ENCODE data around the gene SETBP1.
A peak's percentile ranks its signal among the peaks of the same experiment; 100 is the strongest.

SETBP1 gene

GRCh38 chr18:44969214-44969795, 288.6 kb downstream of the SETBP1 start:
- no peak for DNase-seq (ENCODE audit: low read depth)

- DNase-seq (ENCODE audit: low read depth) = no peak
These were observed 292.6 kb downstream of the SETBP1 start for GRCh38 chr18:44973282-44973681.

- DNase-seq (ENCODE audit: low read depth) = no peak
These were observed 293.5 kb downstream of the SETBP1 start for GRCh38 chr18:44974174-44974573.

GRCh38 chr18:44977856-44978255, 297.2 kb downstream of the SETBP1 start:
- no peak for DNase-seq (ENCODE audit: low read depth)

GRCh38 chr18:44979748-44980147, 299.1 kb downstream of the SETBP1 start:
- DNase-seq (ENCODE audit: low read depth) = no peak

GRCh38 chr18:44981121-44981520, 300.4 kb downstream of the SETBP1 start:
- DNase-seq (ENCODE audit: low read depth) = no peak

- DNase-seq (ENCODE audit: low read depth) = no peak
These were observed 306.2 kb downstream of the SETBP1 start for GRCh38 chr18:44986933-44987332.

GRCh38 chr18:44987371-44987770, 306.7 kb downstream of the SETBP1 start:
- no peak for DNase-seq (ENCODE audit: low read depth)

GRCh38 chr18:44988821-44989587, 308.3 kb downstream of the SETBP1 start:
- DNase-seq (ENCODE audit: low read depth) = no peak

- no peak for DNase-seq (ENCODE audit: low read depth)
These were observed 315.6 kb downstream of the SETBP1 start for GRCh38 chr18:44996261-44996660.

- no peak for DNase-seq (ENCODE audit: low read depth)
These were observed 316.5 kb downstream of the SETBP1 start for GRCh38 chr18:44997174-44997573.

- no peak for DNase-seq (ENCODE audit: low read depth)
These were observed 317.7 kb downstream of the SETBP1 start for GRCh38 chr18:44998360-44998759.

- DNase-seq (ENCODE audit: low read depth) = no peak
These were observed 323.9 kb downstream of the SETBP1 start for GRCh38 chr18:45004546-45005080.

- no peak for DNase-seq (ENCODE audit: low read depth)
These were observed 326.2 kb downstream of the SETBP1 start for GRCh38 chr18:45006934-45007333.

- DNase-seq (ENCODE audit: low read depth) = no peak
These were observed 326.8 kb downstream of the SETBP1 start for GRCh38 chr18:45007531-45007930.

- no peak for DNase-seq (ENCODE audit: low read depth)
These were observed 328.2 kb downstream of the SETBP1 start for GRCh38 chr18:45008694-45009413.

GRCh38 chr18:45009756-45010155, 329.1 kb downstream of the SETBP1 start:
- DNase-seq (ENCODE audit: low read depth) = no peak

- DNase-seq (ENCODE audit: low read depth) = no peak
These were observed 331.6 kb downstream of the SETBP1 start for GRCh38 chr18:45012286-45012685.

GRCh38 chr18:45014047-45014501, 333.4 kb downstream of the SETBP1 start:
- peak; percentile 61 for DNase-seq (ENCODE audit: low read depth)

- DNase-seq (ENCODE audit: low read depth) = no peak
These were observed 335.1 kb downstream of the SETBP1 start for GRCh38 chr18:45015788-45016128.

- DNase-seq (ENCODE audit: low read depth) = no peak
These were observed 338.8 kb downstream of the SETBP1 start for GRCh38 chr18:45019469-45019868.

- no peak for DNase-seq (ENCODE audit: low read depth)
These were observed 342.8 kb downstream of the SETBP1 start for GRCh38 chr18:45023519-45023918.

All from GM04503 (cell line).